ENCODE data around the gene PTBP1. TPM values are rescaled to one million over a fixed set of nuclear protein-coding genes. Genes with fewer than 3 reads are reported as not detected.

PTBP1 gene
- total and polyA plus RNA-seq, 9 of the 15 experiments (the other 6 are each of a cell fraction or from before 2014, with no cell fraction given) = 14.0 to 759 (median 234) TPM

GRCh38 chr19:850221-850978, 53.1 kb downstream of the PTBP1 start (continued):
- TF ChIP-seq NFIC (IDR thresholded peaks at IDR 0.05) (peak; percentile 88), RNF219 (CRISPR knock-in tag; IDR thresholded peaks at IDR 0.05) (no peak), HNRNPL (IDR thresholded peaks at IDR 0.05; ENCODE audit: low read depth, low read length) (no peak), ARID1B (IDR thresholded peaks at IDR 0.05) (0 out of 2 replicates have a peak, but pooled peaks have one; percentile 9), CREM (IDR thresholded peaks at IDR 0.05; ENCODE audit: low read depth) (no peak), SFPQ (IDR thresholded peaks at IDR 0.05; ENCODE audit: low read depth, low read length) (no peak), RFX5 (IDR thresholded peaks at IDR 0.05; ENCODE audit: low read depth, low read length) (no peak), ZNF449 (CRISPR knock-in tag; IDR thresholded peaks at IDR 0.05) (no peak)

Measured in K562 (cell line).